Subcutaneous preadipocyte (primary cell): Measurements from ENCODE around the gene FASTKD2. TPM values are rescaled to one million over a fixed set of nuclear protein-coding genes. Genes with fewer than 3 reads are reported as not detected.

ENCODE experiments used
- small RNA-seq: library from RNA; depleted of rRNA; stranded (forward); fragments of <200 nt; gene quantifications from one replicate; pipeline ENCODE3, GENCODE V24; 2012
- total RNA-seq: library from RNA; depleted of rRNA; stranded (reverse); fragments of >200 nt; gene quantifications from 2 replicates; pipeline ENCODE4 v1.2.3, GENCODE V29; 2012

FASTKD2 gene
- total RNA-seq: 42.6 and 51.2 TPM in 2 replicates

DNA sequence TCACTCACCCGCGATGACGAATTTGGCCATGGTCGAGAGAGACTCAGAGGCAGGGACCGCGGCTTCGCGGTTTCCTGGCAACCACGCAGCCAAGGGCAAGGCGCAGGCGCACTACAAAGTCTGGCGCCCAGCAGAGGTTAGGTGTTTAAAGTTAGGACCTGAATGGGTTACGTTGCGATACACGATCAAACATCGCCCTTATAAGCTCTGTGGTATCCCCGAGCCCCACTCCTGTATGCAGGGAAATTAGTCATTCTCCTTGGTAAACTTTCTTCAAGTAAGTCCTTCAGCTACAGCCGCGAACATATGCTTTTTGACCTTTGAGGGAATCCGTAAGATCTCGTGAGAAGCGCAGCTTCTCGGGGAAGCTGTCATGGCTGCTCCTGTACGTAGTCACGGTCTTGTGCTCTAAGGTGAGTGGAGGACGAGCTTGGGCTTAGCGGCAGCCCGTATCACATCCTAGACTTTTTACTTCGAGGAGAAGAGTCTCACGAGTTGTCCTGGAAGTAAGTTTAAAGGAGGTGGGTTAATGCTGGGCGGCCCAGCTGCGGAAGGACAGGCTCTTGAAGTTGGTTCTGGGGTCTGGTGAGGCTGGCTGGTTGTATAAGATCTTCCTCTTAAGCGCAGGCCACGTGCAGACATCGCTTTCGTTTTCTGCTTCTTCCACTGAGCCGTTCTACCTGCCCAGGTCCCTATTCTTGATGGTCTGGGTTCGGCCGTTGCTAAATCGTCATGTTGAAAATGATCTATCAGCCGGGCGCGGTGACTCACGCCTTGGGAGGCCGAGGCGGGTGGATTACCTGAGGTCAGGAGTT is at the start of gene FASTKD2, which contains the start of gene MDH1B:
Gene FASTKD2 (plus strand): TSS at position 365 of the 815 bp plus-strand sequence. CDS start 1,088 bp downstream, outside the sequence.
Gene MDH1B (minus strand): TSS at position 87 of the 815 bp plus-strand sequence. CDS start 57 bp downstream, at position 30.

DNA sequence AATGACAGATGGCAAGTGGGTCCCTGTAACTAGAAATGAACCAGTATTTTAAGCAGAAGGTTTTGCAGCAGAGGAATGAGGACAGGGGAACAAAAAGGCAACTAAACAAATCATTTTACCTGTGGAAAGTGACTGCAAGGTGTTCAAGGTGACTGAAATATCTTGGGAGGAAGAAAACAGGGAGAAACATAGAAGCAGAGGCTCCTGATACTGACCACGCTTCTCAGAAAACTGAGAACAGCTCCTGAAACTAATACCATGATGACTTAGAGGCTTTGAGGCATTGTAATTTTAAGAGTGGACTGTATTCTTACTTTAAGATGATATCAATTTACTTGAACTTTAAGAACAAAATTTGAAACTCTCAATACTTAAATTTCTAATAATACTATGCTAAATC is 47.1 kb upstream of the FASTKD2 start, which contains the start of gene DYTN:
Gene DYTN (minus strand): TSS at position 101 of the 400 bp plus-strand sequence. CDS start 117 bp downstream, outside the sequence.

Small RNA genes lying within 50 kb of the gene (small RNA-seq; reads per million reads assigned to genes)
- gene MIR3130-2: not detected

Other genes starting within 250 kb of the FASTKD2 start
- not detected in 2 replicates for gene FAM237A, start 123.1 kb upstream of the FASTKD2 start, total RNA-seq
- gene DYTN, start 47.2 kb upstream of the FASTKD2 start, total RNA-seq: not detected in 2 replicates
- gene MDH1B, start 278 bp upstream of the FASTKD2 start, total RNA-seq: 0.37 and 0.78 TPM in 2 replicates
- under 0.01 and 0.20 TPM in 2 replicates for gene CPO, start 173.9 kb downstream of the FASTKD2 start, total RNA-seq